ENCODE results near the gene ARHGAP24.

Gene ARHGAP24

DNA sequence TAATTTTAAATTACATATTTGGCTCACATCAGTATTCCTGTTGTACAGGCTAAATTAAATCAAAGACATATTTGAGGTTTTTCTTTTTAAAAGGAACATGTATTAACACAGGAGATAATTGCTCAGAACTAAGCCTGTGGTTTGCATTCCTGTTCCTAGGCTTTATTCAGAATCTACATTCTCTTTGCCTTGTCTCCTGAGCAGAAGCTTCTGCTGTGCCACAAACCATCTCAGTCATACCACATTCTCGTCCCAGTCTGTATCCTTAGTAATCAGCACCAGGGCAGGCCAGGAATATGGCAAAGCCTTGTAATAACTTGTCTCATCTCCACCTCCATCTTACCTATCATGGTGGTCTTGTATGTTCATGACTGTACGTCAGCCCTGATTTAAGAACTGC, 162.8 kb downstream of the ARHGAP24 start:
- no peak overlapping the region for H3K4me3 ChIP-seq (replicated peaks; ENCODE audit: low read depth, low read length)
- TF ChIP-seq, protein P1, sequence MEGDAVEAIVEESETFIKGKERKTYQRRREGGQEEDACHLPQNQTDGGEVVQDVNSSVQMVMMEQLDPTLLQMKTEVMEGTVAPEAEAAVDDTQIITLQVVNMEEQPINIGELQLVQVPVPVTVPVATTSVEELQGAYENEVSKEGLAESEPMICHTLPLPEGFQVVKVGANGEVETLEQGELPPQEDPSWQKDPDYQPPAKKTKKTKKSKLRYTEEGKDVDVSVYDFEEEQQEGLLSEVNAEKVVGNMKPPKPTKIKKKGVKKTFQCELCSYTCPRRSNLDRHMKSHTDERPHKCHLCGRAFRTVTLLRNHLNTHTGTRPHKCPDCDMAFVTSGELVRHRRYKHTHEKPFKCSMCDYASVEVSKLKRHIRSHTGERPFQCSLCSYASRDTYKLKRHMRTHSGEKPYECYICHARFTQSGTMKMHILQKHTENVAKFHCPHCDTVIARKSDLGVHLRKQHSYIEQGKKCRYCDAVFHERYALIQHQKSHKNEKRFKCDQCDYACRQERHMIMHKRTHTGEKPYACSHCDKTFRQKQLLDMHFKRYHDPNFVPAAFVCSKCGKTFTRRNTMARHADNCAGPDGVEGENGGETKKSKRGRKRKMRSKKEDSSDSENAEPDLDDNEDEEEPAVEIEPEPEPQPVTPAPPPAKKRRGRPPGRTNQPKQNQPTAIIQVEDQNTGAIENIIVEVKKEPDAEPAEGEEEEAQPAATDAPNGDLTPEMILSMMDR (IDR thresholded peaks at IDR 0.05; ENCODE audit: low read depth, low read length, missing control alignments): no peak
- DNase-seq (ENCODE audit: extremely low read depth, low read depth): no peak

DNA sequence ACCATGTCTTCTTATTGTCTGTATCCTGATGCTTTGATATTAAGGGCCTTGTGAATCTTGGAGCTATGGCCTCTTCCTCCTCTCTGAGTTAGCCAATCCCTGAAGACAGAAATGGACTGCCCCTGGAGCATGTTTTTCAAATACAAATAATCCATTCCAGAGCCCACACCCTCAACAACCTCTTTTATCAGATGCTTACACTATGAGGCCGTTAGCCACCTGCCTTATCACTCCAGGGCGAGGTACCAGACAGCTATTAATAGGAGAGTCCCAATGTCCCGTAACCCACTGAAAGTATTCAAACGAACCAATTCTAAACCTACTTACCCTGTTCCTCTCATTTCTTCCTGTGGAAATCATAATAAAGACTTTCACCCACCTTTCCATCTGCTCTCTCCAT, 165.0 kb downstream of the ARHGAP24 start:
- no peak overlapping the region for H3K4me3 ChIP-seq (replicated peaks; ENCODE audit: low read depth, low read length)
- DNase-seq (ENCODE audit: extremely low read depth, low read depth): no peak

DNA sequence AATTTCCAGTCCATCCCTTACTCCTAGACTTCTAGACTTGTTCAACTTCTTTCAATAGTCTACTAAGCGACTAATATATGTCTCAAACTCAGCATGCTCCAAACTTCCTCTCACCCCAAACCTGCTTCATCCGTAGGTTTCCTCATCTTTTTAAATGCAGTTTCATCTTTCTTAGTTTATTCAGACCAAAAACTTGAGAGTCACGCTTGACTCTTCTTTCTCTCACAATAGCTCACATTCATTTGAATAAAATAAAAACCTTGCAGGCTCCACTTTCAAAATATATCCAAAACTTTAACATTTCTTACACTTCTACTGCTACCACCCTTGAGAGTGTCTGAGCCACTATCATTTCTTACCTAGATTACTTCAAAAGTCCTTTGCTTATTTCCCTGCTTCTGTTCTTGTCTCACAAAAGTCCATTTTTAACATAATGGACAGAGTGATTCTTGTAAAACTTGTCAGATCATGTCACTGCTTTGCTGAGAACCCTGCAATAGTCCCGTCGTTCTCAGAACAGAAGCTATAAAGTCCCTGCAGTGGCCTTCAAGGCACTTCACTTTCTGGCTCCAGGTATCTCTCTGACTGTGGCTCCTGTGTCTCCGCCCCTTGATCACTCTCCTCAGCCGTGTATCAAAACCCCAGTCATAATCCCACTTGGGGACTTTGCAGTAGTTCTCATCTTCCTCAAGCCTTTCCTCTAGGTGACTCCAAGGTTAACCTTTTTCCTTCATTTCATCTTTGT, 167.6 kb downstream of the ARHGAP24 start:
- TF ChIP-seq, protein P1 (IDR thresholded peaks at IDR 0.05; ENCODE audit: low read depth, low read length, missing control alignments): no peak
- no peak for DNase-seq (ENCODE audit: extremely low read depth, low read depth)
- no peak overlapping the region for H3K4me3 ChIP-seq (replicated peaks; ENCODE audit: low read depth, low read length)

More for the DNA sequence above, 165.0 kb downstream of the ARHGAP24 start:
- TF ChIP-seq, protein P1 (IDR thresholded peaks at IDR 0.05; ENCODE audit: low read depth, low read length, missing control alignments): no peak

DNA sequence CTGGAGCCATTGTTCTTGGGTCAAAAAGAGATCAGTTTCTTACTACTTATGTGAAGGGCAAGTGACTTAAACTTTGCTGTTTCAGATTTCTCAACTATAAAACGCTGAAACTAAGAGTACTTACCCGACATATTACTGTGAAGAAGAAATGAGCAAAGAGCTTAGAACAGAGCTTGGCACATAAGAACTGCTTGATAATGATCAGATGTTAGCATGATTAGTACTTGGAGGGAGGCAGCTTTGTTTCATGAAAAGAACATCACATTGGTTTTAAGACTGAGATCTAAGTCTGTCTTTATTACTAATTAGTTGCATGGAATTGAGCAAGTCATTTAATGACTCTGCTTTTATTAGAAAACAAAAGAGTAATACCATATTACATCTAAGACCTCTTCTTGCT, 169.1 kb downstream of the ARHGAP24 start:
- TF ChIP-seq, protein P1 (IDR thresholded peaks at IDR 0.05; ENCODE audit: low read depth, low read length, missing control alignments): no peak
- no peak overlapping the region for H3K4me3 ChIP-seq (replicated peaks; ENCODE audit: low read depth, low read length)
- no peak for DNase-seq (ENCODE audit: extremely low read depth, low read depth)

DNA sequence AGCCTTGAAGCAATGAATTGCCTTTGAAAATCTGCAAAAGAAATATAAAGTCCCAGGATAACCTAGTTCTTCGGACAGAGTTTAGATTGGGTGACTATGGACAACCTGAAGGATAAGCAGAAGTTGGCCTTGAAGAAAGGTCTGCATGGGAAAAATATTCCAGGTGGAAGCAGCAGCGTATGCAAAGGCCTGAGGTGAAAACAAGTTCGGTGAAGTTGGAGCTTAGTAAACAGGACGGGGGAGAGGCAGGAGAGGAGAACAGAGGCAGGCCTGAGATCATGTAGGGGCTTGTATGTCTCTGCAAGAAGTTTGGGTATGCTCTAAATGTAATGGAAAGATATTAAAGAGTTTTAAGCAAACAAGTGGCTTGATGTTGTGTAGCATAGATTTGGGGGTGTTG, 176.0 kb downstream of the ARHGAP24 start:
- TF ChIP-seq, protein P1 (IDR thresholded peaks at IDR 0.05; ENCODE audit: low read depth, low read length, missing control alignments): no peak
- no peak for DNase-seq (ENCODE audit: extremely low read depth, low read depth)
- H3K4me3 ChIP-seq (replicated peaks; ENCODE audit: low read depth, low read length): no peak overlapping the region

DNA sequence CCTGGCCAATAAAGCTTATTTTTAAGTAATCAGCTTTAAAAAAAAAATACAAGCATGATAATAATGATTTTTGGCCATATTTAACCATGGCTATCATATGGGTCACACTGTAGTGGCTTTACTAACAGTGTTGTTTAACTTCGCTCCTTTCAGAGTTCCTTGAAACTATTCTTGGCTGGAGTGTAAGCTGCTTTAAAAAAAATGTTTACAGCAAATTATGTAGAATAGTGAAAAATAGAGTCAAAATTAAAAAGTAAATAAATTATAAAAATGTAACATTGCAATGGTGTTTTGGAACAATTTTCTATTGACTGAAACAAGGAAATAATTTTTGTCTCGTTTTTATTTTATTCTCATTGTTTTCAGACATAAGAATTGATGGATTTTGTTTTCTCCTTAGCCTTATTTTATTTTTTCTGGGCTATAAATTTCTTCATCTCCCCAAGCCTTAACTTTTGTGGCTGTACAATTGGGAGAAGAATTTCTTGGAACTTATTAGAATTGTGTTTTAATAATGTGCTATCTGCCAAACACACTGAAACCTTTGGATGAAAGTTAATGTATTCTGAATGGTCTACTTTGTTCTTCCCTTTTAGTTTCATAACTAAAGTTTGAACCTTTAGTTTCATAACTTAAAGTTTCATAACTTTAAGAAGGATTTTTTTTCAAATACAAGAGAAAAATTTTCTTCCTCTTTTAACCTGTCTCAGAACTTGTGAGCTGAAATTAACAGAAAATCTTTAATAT, 182.0 kb downstream of the ARHGAP24 start:
- no peak for DNase-seq (ENCODE audit: extremely low read depth, low read depth)
- H3K4me3 ChIP-seq (replicated peaks; ENCODE audit: low read depth, low read length): no peak overlapping the region
- TF ChIP-seq, protein P1 (IDR thresholded peaks at IDR 0.05; ENCODE audit: low read depth, low read length, missing control alignments): no peak

Data from HFF-Myc (cell line).